ENCODE measurements around the gene DENND1C. TPM values are rescaled to one million over a fixed set of nuclear protein-coding genes. Genes with fewer than 3 reads are reported as not detected.

The DENND1C gene
- total RNA-seq, 4 donors from 2014 or later: 1.1 to 8.1 (median 2.5) TPM

- peaks cover 0 to 3% (median 0%) of the 10 kb centered on the region in 4 donors for H3K9me3 ChIP-seq
- 1% methylated on average over 41 to 56 of the region's 57 CpGs for WGBS, 2 donors
- H3K27me3 ChIP-seq: peaks cover 0 to 25% of the 10 kb centered on the region in 2 donors
- DNase-seq (ENCODE audit: low spot score in 2 of 2): peak; percentile 92 to 96
- TF ChIP-seq CTCF (IDR thresholded peaks at IDR 0.05) (peak; percentile 49 to 76 (median 56)), POLR2A (IDR thresholded peaks at IDR 0.05) (no peak), EP300 (IDR thresholded peaks at IDR 0.05) (peak; percentile 31 to 54)
- H3K27ac ChIP-seq: peak overlapping the region; percentile 53 to 85 (median 72)
- peak overlapping the region; percentile 53 to 87 (median 86) for H3K4me3 ChIP-seq
- peaks cover 0 to 27% (median 0%) of the 10 kb centered on the region in 3 donors for H3K36me3 ChIP-seq
- H3K4me1 ChIP-seq: peaks cover 0 to 32% (median 11%) of the 10 kb centered on the region in 4 donors
These were observed 21.3 kb downstream of the DENND1C start for GRCh38 chr19:6460099-6460884.

GRCh38 chr19:6459262-6460098, 22.1 kb downstream of the DENND1C start, which contains the start of gene SLC25A23:
TSS of gene SLC25A23 (minus strand) at chr19:6459792. CDS start at chr19:6459628, 164 bp downstream.
- H3K27me3 ChIP-seq: peaks cover 0 to 17% of the 10 kb centered on the region in 2 donors
- peaks cover 0 to 35% (median 1%) of the 10 kb centered on the region in 3 donors for H3K36me3 ChIP-seq
- H3K9me3 ChIP-seq: peaks cover 0 to 11% (median 0%) of the 10 kb centered on the region in 4 donors
- TF ChIP-seq POLR2A (IDR thresholded peaks at IDR 0.05) (no peak), EP300 (IDR thresholded peaks at IDR 0.05) (no peak), CTCF (IDR thresholded peaks at IDR 0.05) (no peak)
- peaks cover 0 to 32% (median 11%) of the 10 kb centered on the region in 4 donors for H3K4me1 ChIP-seq
- 0 to 1% methylated on average over 30 to 53 of the region's 70 CpGs for WGBS, 2 donors
- H3K27ac ChIP-seq: peak within 1 kb of the TSS; percentile 53 to 85 (median 72)
- peak within 1 kb of the TSS; percentile 53 to 87 (median 86) for H3K4me3 ChIP-seq
- DNase-seq (ENCODE audit: low spot score in 2 of 2): peak; percentile 32 to 44

- H3K4me3 ChIP-seq: peak overlapping the region; percentile 53 to 87 (median 86)
- H3K9me3 ChIP-seq: peaks cover 0 to 18% (median 0%) of the 10 kb centered on the region in 4 donors
- DNase-seq (ENCODE audit: low spot score in 2 of 2): no peak
- H3K27me3 ChIP-seq: peaks cover 0 to 10% of the 10 kb centered on the region in 2 donors
- peaks cover 0 to 25% (median 10%) of the 10 kb centered on the region in 4 donors for H3K4me1 ChIP-seq
- WGBS, 2 donors: 41 to 43% methylated on average over 13 to 15 of the region's 16 CpGs
- peak overlapping the region; percentile 31 to 85 (median 72) for H3K27ac ChIP-seq
- H3K36me3 ChIP-seq: peaks cover 3 to 42% (median 8%) of the 10 kb centered on the region in 3 donors
- TF ChIP-seq CTCF (IDR thresholded peaks at IDR 0.05) (no peak), EP300 (IDR thresholded peaks at IDR 0.05) (no peak)
These were observed 22.8 kb downstream of the DENND1C start for GRCh38 chr19:6458695-6459261.

- H3K4me3 ChIP-seq: peak overlapping the region in 1 of 4 donors; percentile 86
- WGBS, 2 donors: 84 to 85% methylated on average over 17 of the region's 17 CpGs
- H3K27ac ChIP-seq: peak overlapping the region in 2 of 4 donors; percentile 31 to 85
- peaks cover 0 to 24% (median 10%) of the 10 kb centered on the region in 4 donors for H3K4me1 ChIP-seq
- H3K36me3 ChIP-seq: peaks cover 3 to 49% (median 9%) of the 10 kb centered on the region in 3 donors
- peaks cover 0 to 24% (median 0%) of the 10 kb centered on the region in 4 donors for H3K9me3 ChIP-seq
- DNase-seq (ENCODE audit: low spot score in 2 of 2): no peak
- TF ChIP-seq EP300 (IDR thresholded peaks at IDR 0.05) (no peak), CTCF (IDR thresholded peaks at IDR 0.05) (no peak), POLR2A (IDR thresholded peaks at IDR 0.05) (no peak)
- H3K27me3 ChIP-seq: peaks cover 0 to 3% of the 10 kb centered on the region in 2 donors
These were observed 23.5 kb downstream of the DENND1C start for GRCh38 chr19:6457958-6458694.
